ENCODE measurements around the gene MARCHF9. TPM values are rescaled to one million over a fixed set of nuclear protein-coding genes. Genes with fewer than 3 reads are reported as not detected.

Gene MARCHF9
- total RNA-seq, 6 experiments from 2014 or later: 2.1 to 3.9 (median 3.3) TPM

DNA sequence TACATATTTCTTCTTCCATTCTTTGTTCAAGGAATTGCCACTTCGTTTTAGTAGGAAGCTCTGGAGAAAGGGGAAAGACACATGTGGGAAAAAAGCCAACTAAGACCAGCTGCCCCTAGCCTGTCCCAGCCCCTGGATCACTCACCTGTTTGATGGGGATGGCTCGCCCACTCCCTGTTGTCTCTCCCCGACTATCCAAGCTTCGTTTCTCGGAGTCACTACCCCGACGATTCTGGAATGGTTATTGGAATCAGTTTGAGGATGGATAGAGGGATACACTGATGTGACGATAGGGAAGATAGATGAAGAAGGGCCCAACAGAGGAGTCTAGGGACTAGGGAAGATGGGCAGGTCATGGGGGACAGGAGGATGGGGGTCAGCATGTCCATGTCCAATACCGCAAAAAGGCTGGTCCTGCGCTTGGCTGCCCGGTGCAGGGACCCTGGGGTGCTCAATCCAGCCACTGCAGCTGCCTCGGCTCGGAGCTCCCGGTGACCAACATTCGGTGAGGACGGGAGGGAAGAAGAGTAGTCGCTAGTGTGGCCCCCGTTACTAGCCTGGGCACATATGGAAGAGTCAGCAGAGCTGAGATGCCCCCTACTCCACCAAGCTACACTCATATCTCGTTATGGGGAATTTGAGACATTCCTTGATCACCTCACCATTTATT, 23.4 kb upstream of the MARCHF9 start:
- H3K4me3 ChIP-seq: no peak overlapping the region
- no peak for TF ChIP-seq POLR2A (IDR thresholded peaks at IDR 0.05)
- TF ChIP-seq, protein P1, sequence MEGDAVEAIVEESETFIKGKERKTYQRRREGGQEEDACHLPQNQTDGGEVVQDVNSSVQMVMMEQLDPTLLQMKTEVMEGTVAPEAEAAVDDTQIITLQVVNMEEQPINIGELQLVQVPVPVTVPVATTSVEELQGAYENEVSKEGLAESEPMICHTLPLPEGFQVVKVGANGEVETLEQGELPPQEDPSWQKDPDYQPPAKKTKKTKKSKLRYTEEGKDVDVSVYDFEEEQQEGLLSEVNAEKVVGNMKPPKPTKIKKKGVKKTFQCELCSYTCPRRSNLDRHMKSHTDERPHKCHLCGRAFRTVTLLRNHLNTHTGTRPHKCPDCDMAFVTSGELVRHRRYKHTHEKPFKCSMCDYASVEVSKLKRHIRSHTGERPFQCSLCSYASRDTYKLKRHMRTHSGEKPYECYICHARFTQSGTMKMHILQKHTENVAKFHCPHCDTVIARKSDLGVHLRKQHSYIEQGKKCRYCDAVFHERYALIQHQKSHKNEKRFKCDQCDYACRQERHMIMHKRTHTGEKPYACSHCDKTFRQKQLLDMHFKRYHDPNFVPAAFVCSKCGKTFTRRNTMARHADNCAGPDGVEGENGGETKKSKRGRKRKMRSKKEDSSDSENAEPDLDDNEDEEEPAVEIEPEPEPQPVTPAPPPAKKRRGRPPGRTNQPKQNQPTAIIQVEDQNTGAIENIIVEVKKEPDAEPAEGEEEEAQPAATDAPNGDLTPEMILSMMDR (IDR thresholded peaks at IDR 0.05): no peak
- H3K9me3 ChIP-seq: no peaks in the 10 kb centered on the region
- peaks cover 0 to 10% (median 0%) of the 10 kb centered on the region in 4 donors for H3K4me1 ChIP-seq
- H3K27me3 ChIP-seq: peaks cover 0 to 15% of the 10 kb centered on the region in 2 donors
- intact Hi-C loops (cut with DNase I): no loop called here
- ATAC-seq (no peak), DNase-seq (no peak)
- WGBS (ENCODE audit: insufficient coverage, low coverage, low lambda C conversion rate, missing lambda C conversion rate): 49% methylated on average over 9 of the region's 19 CpGs
- H3K36me3 ChIP-seq: no peaks in the 10 kb centered on the region
- no peak overlapping the region for H3K27ac ChIP-seq

DNA sequence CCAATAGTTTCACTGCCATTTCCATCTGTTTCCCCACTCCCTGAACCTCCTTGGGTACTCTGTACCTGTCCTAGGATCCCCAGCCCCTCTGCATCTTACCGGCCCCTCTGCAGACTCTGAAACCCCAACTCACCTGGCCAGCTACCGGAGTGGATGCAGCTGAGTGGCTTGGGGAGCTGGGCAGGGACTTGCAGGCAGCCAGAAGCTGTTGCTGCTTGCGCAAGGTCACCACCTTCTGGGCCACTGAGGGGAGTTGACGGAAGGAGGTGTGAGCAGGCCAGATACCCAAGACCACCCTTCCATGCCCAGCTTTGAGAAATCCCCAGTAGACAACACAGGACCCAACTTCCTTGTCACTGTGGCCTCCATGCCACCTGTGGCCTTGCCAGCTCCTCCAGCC, 22.6 kb upstream of the MARCHF9 start:
- no peaks in the 10 kb centered on the region for H3K9me3 ChIP-seq
- intact Hi-C loops (cut with DNase I): no loop called here
- H3K4me1 ChIP-seq: peaks cover 0 to 7% (median 2%) of the 10 kb centered on the region in 4 donors
- ATAC-seq (no peak), DNase-seq (no peak)
- no peak overlapping the region for H3K27ac ChIP-seq
- H3K4me3 ChIP-seq: no peak overlapping the region
- H3K27me3 ChIP-seq: peaks cover 0 to 15% of the 10 kb centered on the region in 2 donors
- TF ChIP-seq, protein P1 (IDR thresholded peaks at IDR 0.05): no peak
- no peak for TF ChIP-seq POLR2A (IDR thresholded peaks at IDR 0.05)
- no peaks in the 10 kb centered on the region for H3K36me3 ChIP-seq
- 80% methylated on average over 2 of the region's 4 CpGs for WGBS (ENCODE audit: insufficient coverage, low coverage, low lambda C conversion rate, missing lambda C conversion rate)

DNA sequence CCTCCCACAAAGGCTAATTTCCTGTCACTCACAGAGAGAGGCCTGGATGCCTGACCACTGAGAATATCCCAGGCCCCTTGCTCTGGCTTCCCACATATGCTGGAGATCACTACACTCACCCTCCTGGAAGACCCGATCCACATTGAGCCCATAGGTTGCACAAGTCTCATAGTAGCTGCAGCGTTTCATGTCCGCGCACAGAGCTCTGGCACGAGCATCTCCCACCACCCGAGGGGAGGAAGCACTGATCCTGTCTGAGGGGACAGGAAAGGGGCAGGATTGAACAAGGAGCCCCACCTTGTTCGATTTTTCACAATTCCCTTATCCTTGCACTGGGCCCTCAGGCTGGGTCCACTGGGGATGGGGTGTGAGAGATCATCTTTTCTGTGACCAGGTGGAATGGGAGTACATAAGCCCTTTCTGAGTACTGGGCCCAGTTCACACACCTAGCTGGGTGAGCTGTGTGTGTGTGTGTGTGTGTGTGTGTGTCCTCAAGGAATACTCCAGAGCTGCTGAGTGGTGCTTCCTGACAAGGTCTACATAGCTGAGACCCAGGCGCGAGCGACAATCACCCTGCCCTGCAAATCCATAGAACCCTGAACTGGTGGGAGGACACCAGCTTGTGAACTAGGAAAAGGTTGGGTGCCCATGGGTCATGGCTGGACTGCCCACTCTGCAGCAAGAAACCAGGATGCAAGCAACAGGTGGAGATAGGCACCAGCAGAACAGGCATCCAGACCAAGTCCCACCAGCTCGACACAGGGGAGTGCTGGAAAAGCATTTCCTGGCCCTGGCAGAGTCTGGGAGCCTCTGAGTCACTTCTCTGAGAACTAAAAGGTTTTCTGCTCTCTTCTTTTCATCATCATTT, 21.9 kb upstream of the MARCHF9 start:
- no peak overlapping the region for H3K27ac ChIP-seq
- peaks cover 0 to 14% (median 5%) of the 10 kb centered on the region in 4 donors for H3K4me1 ChIP-seq
- no peak for TF ChIP-seq POLR2A (IDR thresholded peaks at IDR 0.05)
- TF ChIP-seq, protein P1 (IDR thresholded peaks at IDR 0.05): no peak
- intact Hi-C loops (cut with DNase I): no loop called here
- WGBS (ENCODE audit: insufficient coverage, low coverage, low lambda C conversion rate, missing lambda C conversion rate): 71% methylated on average over 4 of the region's 11 CpGs
- H3K4me3 ChIP-seq: no peak overlapping the region
- ATAC-seq (no peak), DNase-seq (no peak)
- no peaks in the 10 kb centered on the region for H3K9me3 ChIP-seq
- H3K36me3 ChIP-seq: no peaks in the 10 kb centered on the region
- H3K27me3 ChIP-seq: peaks cover 0 to 22% of the 10 kb centered on the region in 2 donors

DNA sequence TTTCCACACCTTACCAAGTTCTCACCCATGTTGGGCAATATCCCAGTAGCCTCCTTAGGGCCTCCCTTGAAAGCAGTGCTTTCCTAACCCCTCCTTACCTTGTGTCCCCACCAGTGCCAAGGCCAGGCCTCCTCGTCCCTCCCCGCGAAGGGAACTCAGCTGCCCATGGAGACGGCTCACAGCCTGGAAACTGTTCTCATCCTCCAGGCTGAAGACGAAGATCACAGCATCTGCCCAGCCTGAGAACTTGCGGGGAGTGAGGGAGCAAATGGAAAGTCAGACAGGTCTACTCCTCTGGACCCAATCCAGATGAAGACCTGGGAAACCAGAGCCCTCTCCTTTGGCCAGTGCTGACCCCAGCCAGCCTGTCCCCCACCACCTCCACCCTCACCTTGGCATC, 21.0 kb upstream of the MARCHF9 start:
- WGBS (ENCODE audit: insufficient coverage, low coverage, low lambda C conversion rate, missing lambda C conversion rate): 100% methylated on average over 2 of the region's 6 CpGs
- Histone ChIP-seq H3K4me3 (no peak overlapping the region), H3K27ac (no peak overlapping the region), H3K4me1 (peaks cover 0 to 18% (median 6%) of the 10 kb centered on the region in 4 donors), H3K27me3 (peaks cover 0 to 26% of the 10 kb centered on the region in 2 donors), H3K9me3 (no peaks in the 10 kb centered on the region), H3K36me3 (no peaks in the 10 kb centered on the region)
- intact Hi-C loops (cut with DNase I): no loop called here
- TF ChIP-seq, protein P1 (IDR thresholded peaks at IDR 0.05): no peak
- no peak for TF ChIP-seq POLR2A (IDR thresholded peaks at IDR 0.05)
- DNase-seq (no peak), ATAC-seq (no peak)

All from right lobe of liver (tissue), 6 donors.